Measurements from ENCODE around the gene ARHGAP19. TPM values are rescaled to one million over a fixed set of nuclear protein-coding genes. Genes with fewer than 3 reads are reported as not detected.

Gene ARHGAP19
- total RNA-seq, 2 experiments from 2014 or later, result 42.3 to 53.2 TPM

DNA sequence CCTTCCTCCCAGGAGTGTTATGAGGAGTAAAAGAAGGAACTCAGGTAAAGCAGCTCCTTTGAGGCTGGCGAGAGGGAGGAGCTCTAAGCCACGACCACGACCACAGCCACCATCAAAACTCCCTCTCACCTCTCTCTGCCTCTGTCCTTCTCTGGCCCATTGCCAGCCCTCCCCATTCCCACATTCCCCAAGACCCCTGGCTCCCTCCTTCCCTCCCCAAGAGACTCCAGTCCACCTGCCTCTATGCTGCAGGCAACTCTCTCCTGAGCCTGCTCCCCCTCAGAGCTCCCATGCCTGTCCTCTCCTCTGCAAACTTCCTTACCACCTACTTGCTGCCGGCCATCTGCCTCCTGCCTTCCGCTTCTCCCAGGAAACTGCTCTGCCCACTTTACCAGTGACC, 116.2 kb downstream of the ARHGAP19 start:
- DNase-seq (no peak), ATAC-seq (no peak)
- POLR2A ChIA-PET, result no interaction called here
- intact Hi-C loops (cut with micrococcal nuclease), result no loop called here
- Mint-ChIP-seq H3K4me3 (no peak overlapping the region), H3K36me3 (ENCODE audit: low read depth) (no peaks in the 10 kb centered on the region), H3K27me3 (peaks cover 15% of the 10 kb centered on the region), H3K27ac (no peak overlapping the region), H3K9me3 (no peaks in the 10 kb centered on the region), H3K4me1 (ENCODE audit: low read depth) (no peaks in the 10 kb centered on the region)
- TF ChIP-seq, protein P1, sequence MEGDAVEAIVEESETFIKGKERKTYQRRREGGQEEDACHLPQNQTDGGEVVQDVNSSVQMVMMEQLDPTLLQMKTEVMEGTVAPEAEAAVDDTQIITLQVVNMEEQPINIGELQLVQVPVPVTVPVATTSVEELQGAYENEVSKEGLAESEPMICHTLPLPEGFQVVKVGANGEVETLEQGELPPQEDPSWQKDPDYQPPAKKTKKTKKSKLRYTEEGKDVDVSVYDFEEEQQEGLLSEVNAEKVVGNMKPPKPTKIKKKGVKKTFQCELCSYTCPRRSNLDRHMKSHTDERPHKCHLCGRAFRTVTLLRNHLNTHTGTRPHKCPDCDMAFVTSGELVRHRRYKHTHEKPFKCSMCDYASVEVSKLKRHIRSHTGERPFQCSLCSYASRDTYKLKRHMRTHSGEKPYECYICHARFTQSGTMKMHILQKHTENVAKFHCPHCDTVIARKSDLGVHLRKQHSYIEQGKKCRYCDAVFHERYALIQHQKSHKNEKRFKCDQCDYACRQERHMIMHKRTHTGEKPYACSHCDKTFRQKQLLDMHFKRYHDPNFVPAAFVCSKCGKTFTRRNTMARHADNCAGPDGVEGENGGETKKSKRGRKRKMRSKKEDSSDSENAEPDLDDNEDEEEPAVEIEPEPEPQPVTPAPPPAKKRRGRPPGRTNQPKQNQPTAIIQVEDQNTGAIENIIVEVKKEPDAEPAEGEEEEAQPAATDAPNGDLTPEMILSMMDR (IDR thresholded peaks at IDR 0.05), result no peak
- CTCF ChIA-PET, result interaction anchor here (1.5 to 7.2 kb wide), 3 partner anchors 21 to 103 kb away, joined by 5 to 29 read pairs (median 11); no protein-coding TSS in a partner anchor

GRCh38 chr10:97175586-97175985, 116.9 kb downstream of the ARHGAP19 start:
- ChIA-PET CTCF (interaction anchor here (1.1 to 7.2 kb wide), 3 partner anchors 19 to 103 kb away, joined by 4 to 29 read pairs (median 5); no protein-coding TSS in a partner anchor), POLR2A (no interaction called here)
- Mint-ChIP-seq H3K4me1 (ENCODE audit: low read depth) (no peaks in the 10 kb centered on the region), H3K36me3 (ENCODE audit: low read depth) (no peaks in the 10 kb centered on the region), H3K27me3 (peaks cover 17% of the 10 kb centered on the region), H3K9me3 (no peaks in the 10 kb centered on the region), H3K27ac (no peak overlapping the region), H3K4me3 (no peak overlapping the region)
- intact Hi-C loops (cut with micrococcal nuclease), result no loop called here
- DNase-seq (no peak), ATAC-seq (no peak)
- TF ChIP-seq, protein P1 (IDR thresholded peaks at IDR 0.05), result no peak

- H3K36me3 Mint-ChIP-seq (ENCODE audit: low read depth), result no peaks in the 10 kb centered on the region
- peak; percentile 30 for ATAC-seq
- no peaks in the 10 kb centered on the region for H3K9me3 Mint-ChIP-seq
- ChIA-PET CTCF (interaction anchor here (1.1 to 7.2 kb wide), 3 partner anchors 19 to 102 kb away, joined by 3 to 29 read pairs (median 4); no protein-coding TSS in a partner anchor), POLR2A (no interaction called here)
- intact Hi-C loops (cut with micrococcal nuclease), result no loop called here
- TF ChIP-seq, protein P1 (IDR thresholded peaks at IDR 0.05), result no peak
- H3K27ac Mint-ChIP-seq, result no peak overlapping the region
- no peak for DNase-seq
- H3K4me3 Mint-ChIP-seq, result no peak overlapping the region
- H3K27me3 Mint-ChIP-seq, result peaks cover 11% of the 10 kb centered on the region
- no peaks in the 10 kb centered on the region for H3K4me1 Mint-ChIP-seq (ENCODE audit: low read depth)
Measured at GRCh38 chr10:97174941-97175340, 117.5 kb downstream of the ARHGAP19 start.

- no peak for DNase-seq
- intact Hi-C loops (cut with micrococcal nuclease), result no loop called here
- TF ChIP-seq, protein P1 (IDR thresholded peaks at IDR 0.05), result no peak
- H3K4me1 Mint-ChIP-seq (ENCODE audit: low read depth), result no peaks in the 10 kb centered on the region
- CTCF ChIA-PET, result interaction anchor here (0.8 to 7.2 kb wide), 4 partner anchors 20 to 101 kb away, joined by 3 to 29 read pairs (median 4); no protein-coding TSS in a partner anchor
- no peaks in the 10 kb centered on the region for H3K9me3 Mint-ChIP-seq
- no peak for ATAC-seq
- H3K27ac Mint-ChIP-seq, result no peak overlapping the region
- POLR2A ChIA-PET, result no interaction called here
- H3K27me3 Mint-ChIP-seq, result peaks cover 10% of the 10 kb centered on the region
- no peak overlapping the region for H3K4me3 Mint-ChIP-seq
- no peaks in the 10 kb centered on the region for H3K36me3 Mint-ChIP-seq (ENCODE audit: low read depth)
Measured at GRCh38 chr10:97174276-97174775, 118.1 kb downstream of the ARHGAP19 start.

DNA sequence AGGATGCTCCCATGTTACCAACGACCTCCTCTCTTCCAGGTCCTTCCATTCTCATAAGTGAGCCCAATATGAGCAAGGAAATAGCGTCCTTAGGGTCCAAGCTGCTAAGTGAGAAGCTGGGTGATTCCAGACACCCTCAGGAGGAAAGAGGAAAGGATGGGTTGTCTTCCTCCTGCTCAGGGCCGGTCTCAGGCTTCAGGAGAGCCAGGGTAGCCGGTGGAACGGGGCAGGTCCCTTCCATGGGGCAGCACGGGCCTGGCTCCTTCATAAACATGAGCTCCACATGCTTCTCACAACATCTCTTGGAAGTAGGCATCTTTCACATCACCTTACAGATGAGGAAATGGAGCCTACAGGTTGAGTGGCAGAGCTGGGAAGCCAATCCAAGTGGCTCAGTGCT, 119.4 kb downstream of the ARHGAP19 start:
- Mint-ChIP-seq H3K4me1 (ENCODE audit: low read depth) (no peaks in the 10 kb centered on the region), H3K27ac (no peak overlapping the region), H3K36me3 (ENCODE audit: low read depth) (no peaks in the 10 kb centered on the region), H3K4me3 (no peak overlapping the region), H3K27me3 (peaks cover 9% of the 10 kb centered on the region), H3K9me3 (no peaks in the 10 kb centered on the region)
- TF ChIP-seq, protein P1 (IDR thresholded peaks at IDR 0.05), result no peak
- POLR2A ChIA-PET, result interaction anchor here (1.1 kb wide), 1 partner anchor 8 kb away, joined by 4 read pairs; no protein-coding TSS in a partner anchor
- DNase-seq (no peak), ATAC-seq (no peak)
- CTCF ChIA-PET, result interaction anchor here (7.2 kb wide), 1 partner anchor 37 kb away, joined by 29 read pairs; no protein-coding TSS in a partner anchor
- intact Hi-C loops (cut with micrococcal nuclease), result no loop called here

Other genes with a start within 250 kb of the ARHGAP19 start
- gene SLIT1, start 106.7 kb downstream of the ARHGAP19 start, total RNA-seq, result 1 to 10 TPM in 1 of 2 experiments, under 1 TPM in 1; 0.34 to 1.2 TPM
- 1 to 10 TPM; 3.0 to 3.2 TPM for gene FRAT1, start 26.6 kb upstream of the ARHGAP19 start, total RNA-seq
- gene FRAT2, start 42.1 kb upstream of the ARHGAP19 start, total RNA-seq, result 1 to 10 TPM; 5.6 to 6.4 TPM
- gene RRP12, start 108.7 kb upstream of the ARHGAP19 start, total RNA-seq, result 10 to 100 TPM; 50.3 to 51.0 TPM
- gene PGAM1, start 133.6 kb upstream of the ARHGAP19 start, total RNA-seq, result 1,000 to 10,000 TPM; 1,193 to 1,205 TPM
- 10 to 100 TPM; 43.3 to 49.2 TPM for gene EXOSC1, start 153.4 kb upstream of the ARHGAP19 start, total RNA-seq
- 10 to 100 TPM; 23.8 to 25.2 TPM for gene ZDHHC16, start 153.5 kb upstream of the ARHGAP19 start, total RNA-seq
- gene MMS19, start 205.8 kb upstream of the ARHGAP19 start, total RNA-seq, result 100 to 1,000 TPM; 107 to 108 TPM
- gene UBTD1, start 206.3 kb upstream of the ARHGAP19 start, total RNA-seq, result 1 to 10 TPM; 1.6 to 2.1 TPM

Data from activated CD8-positive, alpha-beta T cell treated with anti-CD3 and anti-CD28 coated beads for 36 hours (primary cell).